ENCODE measurements around the gene XRCC5. TPM values are rescaled to one million over a fixed set of nuclear protein-coding genes. Genes with fewer than 3 reads are reported as not detected.

The XRCC5 gene
- total RNA-seq, 2 donors from 2014 or later, result 300 to 324 TPM

DNA sequence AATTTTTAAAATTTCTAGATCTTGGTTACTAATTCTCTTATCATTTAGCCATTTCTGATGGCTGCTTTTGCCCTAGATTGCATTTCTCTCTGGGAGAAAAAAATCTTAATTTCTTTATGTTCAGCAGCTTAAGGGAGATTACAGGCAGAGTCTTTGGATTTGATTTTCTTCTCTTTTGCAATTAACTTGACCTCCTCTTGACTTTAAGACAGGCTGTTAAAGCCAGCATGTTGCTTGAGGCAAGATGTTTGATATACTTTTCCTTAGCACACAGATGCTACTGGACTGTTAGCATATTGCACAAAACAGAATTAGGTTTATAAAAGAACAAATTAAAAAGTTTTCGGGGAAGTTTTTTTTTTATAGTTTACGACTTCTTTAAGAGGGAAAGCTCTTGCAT, 50.0 kb downstream of the XRCC5 start:
- ATAC-seq (replicated peaks in 1 of 2) (no peak), DNase-seq (no peak)
- Mint-ChIP-seq H3K4me1 (ENCODE audit: low read depth) (peaks cover 19% of the 10 kb centered on the region), H3K36me3 (ENCODE audit: insufficient read depth in 2 of 2) (peaks cover 9 to 44% of the 10 kb centered on the region in 2 donors), H3K27me3 (ENCODE audit: low read depth) (no peaks in the 10 kb centered on the region), H3K9me3 (no peaks in the 10 kb centered on the region), H3K4me3 (no peak overlapping the region), H3K27ac (peak overlapping the region; percentile 91)

DNA sequence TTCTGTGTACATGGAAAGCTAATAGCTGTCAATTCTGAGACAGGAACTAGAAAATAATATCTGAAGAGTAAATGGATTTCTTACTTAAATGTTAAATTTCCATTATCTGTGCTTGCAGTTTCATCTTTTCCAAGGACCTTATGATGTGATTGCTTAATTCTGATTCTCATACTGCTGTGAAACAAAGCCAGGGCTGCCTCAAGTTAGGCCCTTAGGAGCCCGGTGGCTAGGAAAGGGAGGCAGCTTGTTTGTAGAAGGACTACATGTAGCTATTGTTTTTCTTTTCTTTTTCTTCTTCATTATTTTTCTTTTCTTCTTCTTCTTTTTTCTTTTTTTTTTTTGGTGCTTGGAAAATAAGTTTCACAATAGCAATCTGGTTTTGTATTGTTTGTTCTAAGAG, 50.5 kb downstream of the XRCC5 start:
- peaks cover 8 to 49% of the 10 kb centered on the region in 2 donors for H3K36me3 Mint-ChIP-seq (ENCODE audit: insufficient read depth in 2 of 2)
- DNase-seq (no peak), ATAC-seq (replicated peaks in 1 of 2) (no peak)
- H3K4me1 Mint-ChIP-seq (ENCODE audit: low read depth), result peaks cover 24% of the 10 kb centered on the region
- H3K9me3 Mint-ChIP-seq, result no peaks in the 10 kb centered on the region
- peak overlapping the region; percentile 91 for H3K27ac Mint-ChIP-seq
- H3K4me3 Mint-ChIP-seq, result no peak overlapping the region
- no peaks in the 10 kb centered on the region for H3K27me3 Mint-ChIP-seq (ENCODE audit: low read depth)

DNA sequence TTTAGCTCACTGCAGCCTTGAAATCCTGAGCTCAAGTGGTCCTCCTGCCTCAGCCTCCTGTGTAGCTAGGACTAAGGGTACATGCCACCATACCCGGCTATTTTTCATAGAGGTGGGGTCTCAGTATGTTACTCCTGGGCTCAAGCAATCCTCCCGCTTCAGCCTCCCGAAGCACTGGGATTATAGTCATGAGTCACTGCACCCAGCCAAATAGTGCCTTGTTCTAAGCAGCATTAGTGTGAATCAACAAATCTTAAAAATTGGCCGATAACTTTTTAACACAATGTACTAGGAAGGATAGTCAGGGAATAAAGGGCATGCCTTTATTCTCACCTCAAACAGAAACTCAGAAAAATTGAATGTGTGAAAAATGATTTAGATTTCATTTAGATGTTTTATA, 51.6 kb downstream of the XRCC5 start:
- ATAC-seq (replicated peaks in 1 of 2), result no peak
- Mint-ChIP-seq H3K27ac (no peak overlapping the region), H3K4me1 (ENCODE audit: low read depth) (peaks cover 33% of the 10 kb centered on the region), H3K36me3 (ENCODE audit: insufficient read depth in 2 of 2) (peaks cover 5 to 48% of the 10 kb centered on the region in 2 donors), H3K9me3 (no peaks in the 10 kb centered on the region), H3K27me3 (ENCODE audit: low read depth) (no peaks in the 10 kb centered on the region), H3K4me3 (no peak overlapping the region)
- no peak for DNase-seq

DNA sequence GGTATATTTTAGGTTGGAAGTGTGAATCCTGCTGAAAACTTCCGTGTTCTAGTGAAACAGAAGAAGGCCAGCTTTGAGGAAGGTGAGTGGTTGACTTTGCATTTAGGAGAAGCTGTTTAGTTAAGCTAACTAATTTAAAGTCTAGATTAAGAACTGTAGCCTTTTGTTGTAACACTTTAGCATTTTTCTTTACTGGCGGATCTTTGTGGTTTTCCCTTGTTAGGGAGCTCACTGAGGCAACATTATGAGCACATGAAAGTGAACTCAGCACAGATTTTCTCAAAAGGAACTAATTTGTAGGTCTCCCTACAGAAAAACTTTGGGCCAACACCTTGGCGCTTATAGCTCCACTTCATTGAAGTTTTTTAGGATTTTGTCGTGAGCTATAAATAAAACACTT, 52.8 kb downstream of the XRCC5 start:
- ATAC-seq (replicated peaks in 1 of 2), result no peak
- peaks cover 33% of the 10 kb centered on the region for H3K4me1 Mint-ChIP-seq (ENCODE audit: low read depth)
- DNase-seq, result no peak
- peak overlapping the region; percentile 82 for H3K27ac Mint-ChIP-seq
- peaks cover 8 to 50% of the 10 kb centered on the region in 2 donors for H3K36me3 Mint-ChIP-seq (ENCODE audit: insufficient read depth in 2 of 2)
- H3K9me3 Mint-ChIP-seq, result no peaks in the 10 kb centered on the region
- no peak overlapping the region for H3K4me3 Mint-ChIP-seq
- H3K27me3 Mint-ChIP-seq (ENCODE audit: low read depth), result no peaks in the 10 kb centered on the region

- peaks cover 31% of the 10 kb centered on the region for H3K4me1 Mint-ChIP-seq (ENCODE audit: low read depth)
- no peak for ATAC-seq (replicated peaks in 1 of 2)
- no peak overlapping the region for H3K27ac Mint-ChIP-seq
- H3K9me3 Mint-ChIP-seq, result no peaks in the 10 kb centered on the region
- peaks cover 10 to 54% of the 10 kb centered on the region in 2 donors for H3K36me3 Mint-ChIP-seq (ENCODE audit: insufficient read depth in 2 of 2)
- H3K27me3 Mint-ChIP-seq (ENCODE audit: low read depth), result no peaks in the 10 kb centered on the region
- DNase-seq, result no peak
- H3K4me3 Mint-ChIP-seq, result no peak overlapping the region
These were observed 54.4 kb downstream of the XRCC5 start for GRCh38 chr2:216163518-216163917.

GRCh38 chr2:216164087-216164486, 54.9 kb downstream of the XRCC5 start:
- H3K9me3 Mint-ChIP-seq, result no peaks in the 10 kb centered on the region
- ATAC-seq (replicated peaks in 1 of 2) (no peak), DNase-seq (no peak)
- H3K27ac Mint-ChIP-seq, result peak overlapping the region; percentile 59
- no peaks in the 10 kb centered on the region for H3K27me3 Mint-ChIP-seq (ENCODE audit: low read depth)
- H3K4me3 Mint-ChIP-seq, result no peak overlapping the region
- H3K36me3 Mint-ChIP-seq (ENCODE audit: insufficient read depth in 2 of 2), result peaks cover 12 to 57% of the 10 kb centered on the region in 2 donors
- peaks cover 36% of the 10 kb centered on the region for H3K4me1 Mint-ChIP-seq (ENCODE audit: low read depth)

- Mint-ChIP-seq H3K4me1 (ENCODE audit: low read depth) (peaks cover 34% of the 10 kb centered on the region), H3K9me3 (no peaks in the 10 kb centered on the region), H3K36me3 (ENCODE audit: insufficient read depth in 2 of 2) (peaks cover 12 to 57% of the 10 kb centered on the region in 2 donors), H3K27ac (peak overlapping the region; percentile 59), H3K4me3 (no peak overlapping the region), H3K27me3 (ENCODE audit: low read depth) (no peaks in the 10 kb centered on the region)
- ATAC-seq (replicated peaks in 1 of 2), result no peak
- no peak for DNase-seq
These were observed 55.4 kb downstream of the XRCC5 start for GRCh38 chr2:216164576-216164975.

GRCh38 chr2:216165711-216166110, 56.6 kb downstream of the XRCC5 start:
- H3K9me3 Mint-ChIP-seq, result no peaks in the 10 kb centered on the region
- peak overlapping the region; percentile 86 for H3K27ac Mint-ChIP-seq
- no peak for ATAC-seq (replicated peaks in 1 of 2)
- DNase-seq, result no peak
- H3K4me1 Mint-ChIP-seq (ENCODE audit: low read depth), result peaks cover 42% of the 10 kb centered on the region
- H3K4me3 Mint-ChIP-seq, result no peak overlapping the region
- H3K27me3 Mint-ChIP-seq (ENCODE audit: low read depth), result no peaks in the 10 kb centered on the region
- peaks cover 12 to 50% of the 10 kb centered on the region in 2 donors for H3K36me3 Mint-ChIP-seq (ENCODE audit: insufficient read depth in 2 of 2)

- H3K4me3 Mint-ChIP-seq, result no peak overlapping the region
- ATAC-seq (replicated peaks in 1 of 2) (no peak), DNase-seq (no peak)
- no peaks in the 10 kb centered on the region for H3K9me3 Mint-ChIP-seq
- no peaks in the 10 kb centered on the region for H3K27me3 Mint-ChIP-seq (ENCODE audit: low read depth)
- no peak overlapping the region for H3K27ac Mint-ChIP-seq
- peaks cover 12 to 49% of the 10 kb centered on the region in 2 donors for H3K36me3 Mint-ChIP-seq (ENCODE audit: insufficient read depth in 2 of 2)
- H3K4me1 Mint-ChIP-seq (ENCODE audit: low read depth), result peaks cover 58% of the 10 kb centered on the region
These were observed 59.9 kb downstream of the XRCC5 start for GRCh38 chr2:216169087-216169486.

- no peak overlapping the region for H3K4me3 Mint-ChIP-seq
- H3K36me3 Mint-ChIP-seq (ENCODE audit: insufficient read depth in 2 of 2), result peaks cover 18 to 49% of the 10 kb centered on the region in 2 donors
- no peaks in the 10 kb centered on the region for H3K27me3 Mint-ChIP-seq (ENCODE audit: low read depth)
- DNase-seq, result no peak
- H3K9me3 Mint-ChIP-seq, result peaks cover 0 to 6% of the 10 kb centered on the region in 2 donors
- ATAC-seq (replicated peaks in 1 of 2), result peak; percentile 31 to 61
- peaks cover 58% of the 10 kb centered on the region for H3K4me1 Mint-ChIP-seq (ENCODE audit: low read depth)
- peak overlapping the region; percentile 51 for H3K27ac Mint-ChIP-seq
These were observed 61.1 kb downstream of the XRCC5 start for GRCh38 chr2:216170076-216170763.

DNA sequence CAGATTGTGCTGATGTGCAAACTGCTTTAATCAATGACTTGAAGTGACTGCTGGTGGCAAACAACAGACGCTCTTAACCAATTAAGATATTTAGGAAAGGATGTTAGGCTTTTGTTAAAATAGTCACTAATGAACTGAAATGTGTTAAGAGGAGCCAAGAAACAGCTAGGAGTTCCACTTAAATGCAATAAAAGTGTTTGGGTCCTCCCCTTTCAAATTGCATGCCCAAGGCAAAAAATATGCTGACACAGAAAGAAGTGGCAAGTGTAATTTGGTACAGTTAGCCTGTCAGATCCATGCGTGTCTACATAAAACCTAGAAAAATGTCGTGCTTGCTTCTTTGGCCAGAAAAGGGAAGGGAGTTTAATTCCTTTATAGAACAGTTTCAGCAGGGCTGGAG, 61.9 kb downstream of the XRCC5 start:
- Mint-ChIP-seq H3K27ac (peak overlapping the region; percentile 51), H3K4me1 (ENCODE audit: low read depth) (peaks cover 62% of the 10 kb centered on the region), H3K36me3 (ENCODE audit: insufficient read depth in 2 of 2) (peaks cover 18 to 54% of the 10 kb centered on the region in 2 donors), H3K4me3 (no peak overlapping the region), H3K9me3 (peaks cover 0 to 6% of the 10 kb centered on the region in 2 donors), H3K27me3 (ENCODE audit: low read depth) (no peaks in the 10 kb centered on the region)
- DNase-seq, result no peak
- no peak for ATAC-seq (replicated peaks in 1 of 2)

GRCh38 chr2:216172493-216172892, 63.3 kb downstream of the XRCC5 start:
- peaks cover 75% of the 10 kb centered on the region for H3K4me1 Mint-ChIP-seq (ENCODE audit: low read depth)
- no peak overlapping the region for H3K27ac Mint-ChIP-seq
- no peak overlapping the region for H3K4me3 Mint-ChIP-seq
- H3K36me3 Mint-ChIP-seq (ENCODE audit: insufficient read depth in 2 of 2), result peaks cover 21 to 55% of the 10 kb centered on the region in 2 donors
- H3K9me3 Mint-ChIP-seq, result peaks cover 0 to 6% of the 10 kb centered on the region in 2 donors
- ATAC-seq (replicated peaks in 1 of 2) (no peak), DNase-seq (no peak)
- H3K27me3 Mint-ChIP-seq (ENCODE audit: low read depth), result no peaks in the 10 kb centered on the region

GRCh38 chr2:216179015-216179414, 69.9 kb downstream of the XRCC5 start:
- no peaks in the 10 kb centered on the region for H3K27me3 Mint-ChIP-seq (ENCODE audit: low read depth)
- no peak overlapping the region for H3K27ac Mint-ChIP-seq
- ATAC-seq (replicated peaks in 1 of 2), result no peak

GRCh38 chr2:216181351-216181750, 72.2 kb downstream of the XRCC5 start:
- Mint-ChIP-seq H3K9me3 (no peaks in the 10 kb centered on the region), H3K4me3 (no peak overlapping the region), H3K36me3 (ENCODE audit: insufficient read depth in 2 of 2) (peaks cover 17 to 62% of the 10 kb centered on the region in 2 donors), H3K4me1 (ENCODE audit: low read depth) (peaks cover 68% of the 10 kb centered on the region), H3K27ac (peak overlapping the region; percentile 45), H3K27me3 (ENCODE audit: low read depth) (no peaks in the 10 kb centered on the region)
- DNase-seq (no peak), ATAC-seq (replicated peaks in 1 of 2) (no peak)

More at GRCh38 chr2:216179015-216179414, 69.9 kb downstream of the XRCC5 start:
- peaks cover 27 to 62% of the 10 kb centered on the region in 2 donors for H3K36me3 Mint-ChIP-seq (ENCODE audit: insufficient read depth in 2 of 2)
- H3K4me3 Mint-ChIP-seq, result no peak overlapping the region
- DNase-seq, result no peak
- peaks cover 0 to 6% of the 10 kb centered on the region in 2 donors for H3K9me3 Mint-ChIP-seq
- peaks cover 74% of the 10 kb centered on the region for H3K4me1 Mint-ChIP-seq (ENCODE audit: low read depth)
